Right atrium auricular region (tissue), 2 donors: ENCODE measurements around the gene RARG. TPM values are rescaled to one million over a fixed set of nuclear protein-coding genes. Genes with fewer than 3 reads are reported as not detected.

Experiments used
- DNase-seq: peaks from one replicate; pipeline ENCODE4 v3.0.0-alpha.2; 2019; ENCODE audit warnings: low spot score
- H3K27ac ChIP-seq, 2 donors: fragments of 200-600 bp; sonication (generic); 1 replicate in 1 of 2; 2 replicates in 1 of 2; pipeline ENCODE4 v1.5.1; 2016 to 2019
- H3K27me3 ChIP-seq, 2 donors: fragments of 200-600 bp; sonication (generic); one replicate each; pipeline versions ENCODE4 v1.5.1 to v1.6.0; 2017 to 2019
- H3K36me3 ChIP-seq: fragments of 200-600 bp; sonication (generic); one replicate; pipeline ENCODE4 v1.5.1; 2016
- H3K4me1 ChIP-seq, 2 donors: fragments of 200-600 bp; sonication (generic); one replicate each; pipeline versions ENCODE4 v1.5.1 to v1.6.0; 2017 to 2019
- H3K4me3 ChIP-seq, 2 donors: fragments of 200-600 bp; sonication (generic); 1 replicate in 1 of 2; 2 replicates in 1 of 2; pipeline ENCODE4 v1.5.1; 2017 to 2019; ENCODE audit warnings: mild to moderate bottlenecking in 1 of 2, moderate library complexity in 1 of 2
- H3K9me3 ChIP-seq, 2 donors: fragments of 200-600 bp; sonication (generic); one replicate each; pipeline ENCODE4 v1.5.1; 2019
- total RNA-seq, 2 donors: library from RNA; depleted of rRNA; stranded (reverse); fragments of >200 nt; gene quantifications; one replicate each; pipeline ENCODE4 v1.1.0, GENCODE V29; 2016
- TF ChIP-seq, protein P1 (sequence below), 2 donors: fragments of 200-600 bp; sonication (generic); IDR thresholded peaks; one replicate each; pipeline ENCODE4 v1.5.1; 2019; ENCODE audit warnings: antibody characterized with exemption in 2 of 2

RARG gene
- total RNA-seq, 2 donors from 2014 or later: 14.8 to 15.0 TPM

DNA sequence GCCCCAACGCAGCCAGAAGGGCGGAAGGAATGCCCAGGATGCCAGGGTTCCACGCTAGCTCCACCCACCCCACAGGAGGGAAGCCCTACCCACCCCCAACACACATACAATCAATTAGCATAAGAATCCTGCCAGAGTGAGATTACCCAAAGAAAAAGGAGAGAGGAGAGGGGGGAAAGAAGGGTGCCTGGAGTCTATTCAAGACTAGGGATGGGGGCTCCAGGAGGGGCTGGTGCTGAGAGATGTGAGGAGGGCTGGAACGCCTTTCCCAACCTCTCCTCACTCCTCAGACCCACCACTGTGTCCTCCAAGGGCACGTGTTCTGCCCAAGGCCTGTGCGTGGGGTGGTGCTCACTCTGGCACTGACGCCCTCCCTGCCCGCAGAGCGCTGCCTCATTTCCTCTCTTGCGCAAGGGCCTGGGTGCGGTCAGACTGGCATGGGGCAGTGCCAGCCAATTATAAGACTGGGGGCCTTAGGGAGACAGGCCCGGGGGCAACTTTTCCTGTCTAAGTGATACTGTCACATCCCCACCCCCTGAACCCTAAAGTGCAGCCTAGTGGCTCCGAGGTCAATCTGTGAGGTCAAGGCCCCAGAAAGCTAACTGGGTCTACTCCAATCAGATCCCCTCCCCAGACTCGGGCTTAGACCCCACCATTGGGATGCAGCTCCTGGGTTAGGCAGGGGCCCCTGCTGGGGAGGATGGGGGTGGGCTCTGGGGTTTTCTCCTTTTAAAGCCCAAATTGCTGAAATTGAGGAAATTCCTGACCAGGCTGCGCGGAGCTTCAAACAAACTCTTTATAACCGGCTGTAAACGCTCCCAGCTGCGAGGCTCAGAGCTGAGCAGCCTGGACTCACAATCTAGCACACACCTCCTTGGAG is 14.7 kb downstream of the RARG start:
- Histone ChIP-seq H3K4me3 (peak overlapping the region in 1 of 2 donors; percentile 61), H3K9me3 (no peaks in the 10 kb centered on the region), H3K27me3 (no peaks in the 10 kb centered on the region), H3K27ac (peak overlapping the region; percentile 95 to 96), H3K36me3 (peaks cover 15% of the 10 kb centered on the region), H3K4me1 (peaks cover 0 to 78% of the 10 kb centered on the region in 2 donors)
- TF ChIP-seq, protein P1, sequence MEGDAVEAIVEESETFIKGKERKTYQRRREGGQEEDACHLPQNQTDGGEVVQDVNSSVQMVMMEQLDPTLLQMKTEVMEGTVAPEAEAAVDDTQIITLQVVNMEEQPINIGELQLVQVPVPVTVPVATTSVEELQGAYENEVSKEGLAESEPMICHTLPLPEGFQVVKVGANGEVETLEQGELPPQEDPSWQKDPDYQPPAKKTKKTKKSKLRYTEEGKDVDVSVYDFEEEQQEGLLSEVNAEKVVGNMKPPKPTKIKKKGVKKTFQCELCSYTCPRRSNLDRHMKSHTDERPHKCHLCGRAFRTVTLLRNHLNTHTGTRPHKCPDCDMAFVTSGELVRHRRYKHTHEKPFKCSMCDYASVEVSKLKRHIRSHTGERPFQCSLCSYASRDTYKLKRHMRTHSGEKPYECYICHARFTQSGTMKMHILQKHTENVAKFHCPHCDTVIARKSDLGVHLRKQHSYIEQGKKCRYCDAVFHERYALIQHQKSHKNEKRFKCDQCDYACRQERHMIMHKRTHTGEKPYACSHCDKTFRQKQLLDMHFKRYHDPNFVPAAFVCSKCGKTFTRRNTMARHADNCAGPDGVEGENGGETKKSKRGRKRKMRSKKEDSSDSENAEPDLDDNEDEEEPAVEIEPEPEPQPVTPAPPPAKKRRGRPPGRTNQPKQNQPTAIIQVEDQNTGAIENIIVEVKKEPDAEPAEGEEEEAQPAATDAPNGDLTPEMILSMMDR (IDR thresholded peaks at IDR 0.05): no peak
- no peak for DNase-seq

DNA sequence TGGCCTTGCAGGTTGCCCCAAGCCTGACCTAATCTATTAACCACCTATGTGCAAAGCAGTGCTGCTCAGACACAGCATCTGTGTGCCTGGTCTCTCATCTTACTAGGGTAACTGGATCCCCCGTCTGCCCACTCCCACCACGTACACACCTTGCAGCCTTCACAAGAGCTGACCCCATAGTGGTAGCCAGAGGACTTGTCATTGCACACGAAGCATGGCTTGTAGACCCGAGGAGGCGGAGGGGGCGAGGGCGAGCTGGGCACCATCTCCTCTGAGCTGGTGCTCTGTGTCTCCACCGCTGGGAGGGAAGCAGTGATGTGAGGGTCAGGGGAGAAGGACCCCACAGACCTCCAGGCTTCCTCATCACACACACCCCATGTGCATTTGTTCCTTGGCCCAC is 16.5 kb downstream of the RARG start:
- no peaks in the 10 kb centered on the region for H3K27me3 ChIP-seq
- H3K36me3 ChIP-seq: peaks cover 33% of the 10 kb centered on the region
- no peaks in the 10 kb centered on the region for H3K9me3 ChIP-seq
- TF ChIP-seq, protein P1 (IDR thresholded peaks at IDR 0.05): no peak
- peaks cover 0 to 72% of the 10 kb centered on the region in 2 donors for H3K4me1 ChIP-seq
- H3K4me3 ChIP-seq: no peak overlapping the region
- H3K27ac ChIP-seq: peak overlapping the region; percentile 76 to 77
- DNase-seq: no peak

DNA sequence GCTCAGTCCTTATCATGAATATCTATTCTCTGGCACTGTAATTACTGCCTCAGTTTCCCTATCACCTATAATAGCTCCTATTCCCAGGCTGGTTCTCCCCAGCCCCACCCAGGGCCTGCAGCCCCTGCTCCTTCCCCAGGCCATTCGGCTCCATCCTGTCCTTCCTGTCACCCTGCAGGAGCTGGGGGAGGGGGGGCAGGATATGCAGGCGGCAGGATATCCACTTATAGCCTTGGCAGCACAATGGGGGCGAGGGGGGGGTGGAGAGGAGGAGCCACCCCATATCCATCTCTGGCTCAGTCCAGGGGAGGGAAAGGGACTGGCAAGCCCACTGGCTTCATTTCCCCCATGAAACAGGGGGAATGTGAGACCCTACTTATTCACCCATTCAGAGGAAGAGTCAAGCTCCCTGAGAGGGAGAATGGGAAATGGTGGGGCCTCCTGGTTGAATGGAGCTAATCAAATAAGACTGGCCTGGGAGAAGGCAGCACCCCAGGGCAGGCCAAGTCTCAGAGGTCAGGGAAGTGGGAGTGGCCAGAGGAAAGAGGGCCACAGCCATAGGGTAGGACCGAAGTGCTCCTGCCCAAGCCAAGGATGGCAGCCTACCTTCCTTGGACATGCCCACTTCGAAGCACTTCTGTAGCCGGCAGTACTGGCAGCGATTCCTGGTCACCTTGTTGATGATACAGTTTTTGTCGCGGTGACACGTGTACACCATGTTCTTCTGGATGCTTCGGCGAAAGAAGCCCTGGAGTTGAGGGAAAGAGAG is 17.1 kb downstream of the RARG start:
- Histone ChIP-seq H3K27ac (peak overlapping the region; percentile 76 to 77), H3K9me3 (no peaks in the 10 kb centered on the region), H3K36me3 (peaks cover 34% of the 10 kb centered on the region), H3K4me1 (peaks cover 0 to 72% of the 10 kb centered on the region in 2 donors), H3K27me3 (no peaks in the 10 kb centered on the region), H3K4me3 (peak overlapping the region in 1 of 2 donors; percentile 30)
- TF ChIP-seq, protein P1 (IDR thresholded peaks at IDR 0.05): no peak
- peak; percentile 73 for DNase-seq

DNA sequence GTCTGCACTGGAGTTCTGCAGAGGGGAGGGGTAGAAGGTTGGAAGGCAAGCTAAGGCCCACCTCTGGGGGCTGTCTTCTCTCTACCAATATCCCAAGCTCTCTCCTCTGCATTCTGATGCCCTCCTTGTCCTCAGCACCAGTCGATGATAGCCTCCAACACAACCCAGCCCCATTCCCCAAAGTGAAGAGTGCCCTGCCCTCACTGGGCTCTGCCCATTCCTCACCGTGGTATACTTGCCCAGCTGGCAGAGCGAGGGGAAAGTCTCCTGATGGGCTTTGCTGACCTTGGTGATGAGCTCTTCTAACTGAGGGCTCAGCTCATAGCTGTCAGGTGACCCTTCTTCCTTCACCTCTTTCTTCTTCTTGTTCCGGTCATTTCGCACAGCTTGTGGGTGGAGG is 17.8 kb downstream of the RARG start:
- H3K4me3 ChIP-seq: peak overlapping the region in 1 of 2 donors; percentile 30
- TF ChIP-seq, protein P1 (IDR thresholded peaks at IDR 0.05): no peak
- H3K4me1 ChIP-seq: peaks cover 0 to 65% of the 10 kb centered on the region in 2 donors
- peak overlapping the region; percentile 76 to 77 for H3K27ac ChIP-seq
- H3K36me3 ChIP-seq: peaks cover 34% of the 10 kb centered on the region
- no peaks in the 10 kb centered on the region for H3K27me3 ChIP-seq
- no peak for DNase-seq
- no peaks in the 10 kb centered on the region for H3K9me3 ChIP-seq

DNA sequence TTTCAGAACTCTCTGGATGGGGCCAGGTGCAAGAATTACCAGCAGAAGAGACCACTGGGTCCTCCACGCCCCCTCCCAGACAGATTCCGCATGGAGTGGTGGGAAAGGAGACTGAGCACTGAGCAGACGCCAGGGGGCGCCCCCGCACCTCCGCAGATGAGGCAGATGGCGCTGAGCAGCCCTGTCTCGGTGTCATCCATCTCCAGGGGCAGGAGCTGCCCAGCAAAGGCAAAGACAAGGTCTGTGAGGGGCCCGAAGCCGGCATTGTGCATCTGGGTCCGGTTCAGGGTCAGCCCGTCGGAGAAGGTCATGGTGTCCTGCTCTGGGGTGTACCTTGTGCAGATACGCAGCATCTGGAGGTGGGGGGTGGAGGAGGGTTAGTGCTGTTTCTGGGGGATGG is 18.7 kb downstream of the RARG start:
- Histone ChIP-seq H3K4me3 (peak overlapping the region in 1 of 2 donors; percentile 30), H3K4me1 (peaks cover 0 to 61% of the 10 kb centered on the region in 2 donors), H3K27ac (peak overlapping the region in 1 of 2 donors; percentile 77)

More for the DNA sequence above, 18.7 kb downstream of the RARG start:
- Histone ChIP-seq H3K36me3 (peaks cover 34% of the 10 kb centered on the region), H3K9me3 (no peaks in the 10 kb centered on the region), H3K27me3 (no peaks in the 10 kb centered on the region)
- DNase-seq: peak; percentile 82
- TF ChIP-seq, protein P1 (IDR thresholded peaks at IDR 0.05): peak; percentile 90 to 97
